DMS53 (cell line): ENCODE measurements around the gene SARDH.

Experiments used
- DNase-seq: peaks from one replicate; lab custom pipeline; 2025; lab: John Stamatoyannopoulos, UW

The SARDH gene

DNA sequence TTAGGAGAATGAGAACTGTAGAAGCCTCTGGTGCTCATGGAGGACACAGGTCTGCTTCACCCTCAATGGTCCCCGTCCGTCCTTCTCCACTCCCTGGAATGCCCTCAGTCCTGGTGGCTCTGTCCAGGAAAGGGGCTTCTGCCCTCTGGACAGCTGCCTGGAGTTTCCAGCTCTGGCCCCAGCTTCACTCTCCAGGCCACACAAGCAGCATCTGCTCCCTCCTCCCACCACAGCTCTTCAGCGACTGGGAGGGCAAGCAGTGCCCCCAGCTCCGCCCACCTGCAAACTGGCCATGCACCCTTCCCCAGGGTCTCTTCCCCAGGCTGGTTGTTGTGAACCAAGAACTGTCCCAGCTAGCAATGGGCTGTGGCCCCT lies 4.7 kb downstream of the SARDH start:
- peak; percentile 45 for DNase-seq

GRCh38 chr9:133732639-133733408 lies 5.3 kb downstream of the SARDH start:
- peak; percentile 35 for DNase-seq

- peak; percentile 74 for DNase-seq
Observed at GRCh38 chr9:133731876-133732638, 6.1 kb downstream of the SARDH start.

- DNase-seq = no peak
Observed at GRCh38 chr9:133730994-133731715, 7.0 kb downstream of the SARDH start.

DNA sequence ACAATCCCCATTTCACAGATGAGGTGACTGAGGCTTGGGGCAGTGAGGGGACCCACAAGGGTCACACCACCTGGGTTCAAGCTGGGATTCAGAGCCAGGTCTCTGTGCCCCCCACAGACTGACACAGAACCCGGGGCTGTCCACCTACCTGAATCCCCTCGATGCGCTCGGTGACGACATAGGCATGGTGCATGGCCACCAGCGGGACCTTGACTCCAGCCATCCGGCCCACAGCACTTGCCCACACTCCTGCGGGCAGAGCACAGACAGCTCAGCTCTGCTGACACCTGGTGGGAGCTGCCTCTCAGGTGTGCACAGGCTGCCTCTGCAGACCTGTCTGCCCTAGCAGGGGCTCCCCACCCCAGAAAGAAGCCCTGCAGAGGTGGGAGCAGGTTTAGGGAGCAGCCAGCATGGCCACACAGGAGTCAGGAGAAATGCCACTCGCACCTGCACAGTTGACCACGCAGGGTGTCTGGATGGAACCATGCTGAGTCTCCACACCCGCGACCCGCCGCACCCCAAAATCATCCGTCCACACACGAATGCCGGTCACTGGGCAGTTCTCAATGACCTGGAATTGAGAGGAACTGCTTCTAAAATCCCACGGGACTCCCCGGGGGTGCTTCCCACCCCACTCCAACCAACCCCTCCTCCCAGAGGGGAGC lies 8.4 kb downstream of the SARDH start:
- DNase-seq = no peak

GRCh38 chr9:133728856-133729616 lies 9.1 kb downstream of the SARDH start:
- no peak for DNase-seq

- DNase-seq = no peak
Observed at GRCh38 chr9:133727876-133728441, 10.2 kb downstream of the SARDH start.

GRCh38 chr9:133727277-133727875 lies 10.8 kb downstream of the SARDH start:
- DNase-seq = peak; percentile 32

DNA sequence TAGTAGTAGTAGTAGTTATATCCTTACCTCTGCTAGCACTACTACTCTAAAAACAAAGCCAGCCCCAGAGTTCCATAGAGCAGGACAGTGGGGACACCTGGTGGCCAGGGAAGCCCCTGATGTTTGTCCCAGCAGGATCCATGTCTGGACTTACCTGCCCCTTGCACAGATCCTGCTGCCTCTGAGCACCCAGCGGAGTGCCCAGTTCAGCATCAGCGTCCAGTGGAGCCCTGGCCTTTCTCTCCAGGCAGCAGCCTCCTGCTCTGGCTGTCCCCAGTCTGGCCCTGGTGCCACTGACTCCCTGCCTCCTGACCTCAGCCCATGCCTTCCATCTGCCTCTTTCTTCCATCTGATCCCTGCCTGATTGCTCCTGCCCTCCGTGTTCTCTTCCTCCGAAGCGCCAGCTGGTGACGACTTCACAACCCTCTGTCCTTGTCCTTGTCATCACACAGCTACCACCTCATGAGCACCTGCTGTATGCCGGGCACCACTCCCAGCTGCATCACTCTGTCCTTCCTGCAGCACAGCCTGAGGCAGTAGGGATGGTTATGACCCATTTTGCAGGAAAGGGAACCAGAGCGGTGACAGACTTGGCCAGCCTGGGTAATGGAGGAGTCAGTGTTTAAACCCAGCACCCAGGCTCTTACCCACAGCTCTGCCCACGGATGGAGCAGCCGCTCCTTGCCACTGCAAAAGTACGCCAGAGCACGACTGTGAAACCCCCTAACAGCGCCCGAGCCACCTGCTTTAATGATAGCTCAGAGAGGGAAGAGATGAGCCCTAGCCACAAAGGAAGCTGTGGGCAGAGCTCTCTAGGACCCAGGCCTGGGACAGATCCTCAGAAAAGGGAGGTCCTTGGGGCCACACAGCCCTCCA lies 11.5 kb downstream of the SARDH start:
- peak; percentile 87 for DNase-seq

GRCh38 chr9:133725886-133726285 lies 12.3 kb downstream of the SARDH start:
- no peak for DNase-seq

GRCh38 chr9:133718563-133719315 lies 19.4 kb downstream of the SARDH start:
- no peak for DNase-seq

DNA sequence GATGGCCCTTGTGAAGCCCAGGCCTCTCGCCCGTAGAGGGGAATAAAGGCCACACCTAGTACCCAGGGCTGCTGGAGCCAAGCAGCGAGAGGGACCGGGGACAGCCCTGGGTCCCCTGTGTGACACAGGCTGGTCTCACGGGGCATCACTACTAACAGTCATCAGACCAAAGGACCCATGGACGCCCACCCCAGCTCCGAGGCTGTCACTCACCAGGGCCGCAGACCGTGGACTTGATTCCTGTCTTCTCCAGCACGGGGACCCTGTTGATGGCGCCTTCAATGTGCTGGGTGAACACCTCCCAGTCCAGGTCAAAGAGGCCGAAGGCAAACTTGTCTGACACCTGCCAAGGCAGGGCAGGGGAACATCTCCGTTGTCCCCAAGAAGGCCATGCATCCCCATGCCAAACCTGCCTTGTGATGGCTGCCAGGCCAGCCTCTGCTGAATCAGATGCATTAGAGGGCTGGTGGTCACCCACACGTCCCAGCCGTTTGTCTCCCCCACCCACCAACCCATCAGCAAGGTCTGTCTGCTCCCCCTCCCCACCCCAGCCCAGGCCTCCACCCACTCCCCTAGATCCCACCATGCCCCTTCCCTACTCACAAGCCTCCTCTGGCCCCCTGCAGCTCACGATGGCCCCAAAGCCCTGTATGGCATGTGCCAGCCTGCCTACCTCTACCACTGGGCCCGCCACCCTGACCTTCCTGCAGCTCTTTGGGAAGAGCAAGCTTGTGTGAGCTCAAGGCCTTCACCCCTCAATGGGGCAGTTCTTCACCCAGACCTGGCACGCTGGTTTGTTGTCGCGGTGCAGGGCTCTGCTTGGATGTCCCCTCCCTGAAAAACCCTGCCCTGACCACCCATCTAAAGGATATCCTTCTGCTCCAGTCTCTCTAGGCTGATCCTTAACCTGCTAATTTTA lies 20.8 kb downstream of the SARDH start:
- no peak for DNase-seq

- no peak for DNase-seq
Observed at GRCh38 chr9:133716564-133717112, 21.5 kb downstream of the SARDH start.

DNA sequence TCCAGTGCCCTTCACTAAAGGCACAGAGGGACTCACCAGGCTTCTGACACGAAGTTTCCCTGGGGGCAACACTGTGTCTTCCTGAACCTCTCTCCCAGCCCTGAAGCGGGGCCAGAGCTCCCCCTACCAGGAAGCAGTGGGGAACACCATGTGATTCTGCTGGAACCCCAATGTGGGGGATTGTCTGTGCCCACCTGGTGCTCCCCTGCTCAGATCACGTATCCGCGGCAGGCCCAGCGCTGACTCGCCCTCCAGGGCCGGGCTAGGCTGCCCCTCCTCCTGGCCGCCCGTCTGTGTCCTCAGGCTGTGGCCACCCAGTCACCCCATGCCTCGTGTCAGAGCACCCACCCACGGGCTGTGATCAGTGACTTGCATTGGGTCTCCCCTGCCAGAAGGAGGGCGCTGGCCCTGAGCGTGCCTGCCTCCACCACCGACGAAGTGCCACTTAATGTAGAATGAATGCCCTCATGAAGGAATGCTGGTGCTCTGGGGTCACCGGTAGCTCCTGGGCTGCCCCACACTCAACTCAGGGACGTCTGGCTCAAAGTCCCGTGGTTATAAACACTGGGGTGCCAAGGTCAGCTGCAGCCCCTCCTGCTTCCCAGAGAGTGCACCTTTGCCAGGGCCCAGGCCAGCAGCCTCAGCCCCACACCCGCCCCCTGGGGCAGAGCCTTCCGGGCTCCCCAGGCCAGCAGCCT lies 22.1 kb downstream of the SARDH start:
- no peak for DNase-seq

DNA sequence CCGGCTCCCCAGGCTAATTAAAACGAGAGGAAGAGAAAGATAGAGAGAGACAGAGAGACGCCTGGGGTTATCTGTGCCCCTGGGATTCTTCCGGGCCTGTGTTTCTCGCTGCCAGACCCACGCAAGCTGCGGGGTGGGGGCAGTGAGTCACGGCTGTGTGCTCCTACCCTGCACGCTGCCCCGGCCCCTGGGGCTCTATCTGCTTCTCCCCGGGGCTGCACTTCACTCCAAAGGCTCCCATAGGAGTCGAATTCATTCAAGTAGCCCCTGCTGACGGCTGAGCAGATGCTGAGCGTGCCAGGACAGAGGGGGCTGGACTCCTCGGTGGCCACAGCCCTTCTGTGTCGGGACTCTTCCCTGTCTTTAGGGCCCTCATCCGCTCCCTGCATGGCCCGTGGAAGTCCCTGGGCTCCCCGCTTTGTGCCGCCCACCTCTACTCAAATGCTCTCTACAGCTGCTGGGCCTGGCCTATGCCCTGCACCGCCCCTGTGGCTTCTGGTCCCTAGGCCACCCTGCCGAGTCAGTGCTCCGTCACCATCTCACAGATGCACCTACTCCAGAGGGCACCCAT lies 22.8 kb downstream of the SARDH start:
- DNase-seq = no peak

- no peak for DNase-seq
Observed at GRCh38 chr9:133714606-133715294, 23.4 kb downstream of the SARDH start.
